Activated CD4-positive, alpha-beta T cell treated with anti-CD3 and anti-CD28 coated beads, Interleukin-2, amount 10 ng/mL, durations not matched to agents 7 days and 5 days (primary cell): ENCODE measurements around the gene ALDH3A2. TPM values are rescaled to one million over a fixed set of nuclear protein-coding genes. Genes with fewer than 3 reads are reported as not detected.
"Not testable (repeated sequence)": the region's sequence is repeated elsewhere in the genome, so short reads cannot be mapped to it uniquely, and the experiment has no call there.

Experiments
- CTCF ChIA-PET: fragments of 350-600 bp; sonication (Branson Sonifier 250); formaldehyde crosslinking; loops from one replicate; lab custom pipeline; 2021; ENCODE audit warnings: antibody characterized with exemption; lab: Charles Lee
- POLR2A ChIA-PET: fragments of 350-600 bp; sonication (Branson Sonifier 250); formaldehyde crosslinking; loops from one replicate; lab custom pipeline; 2021; ENCODE audit warnings: antibody characterized with exemption; lab: Charles Lee
- DNase-seq: peaks from one replicate; pipeline ENCODE4 v3.0.0-alpha.2; 2020
- H3K27ac Mint-ChIP-seq: one replicate; pipeline ENCODE4 v1.8.0; 2021; ENCODE audit warnings: mild to moderate bottlenecking, moderate library complexity, mixed read lengths
- H3K27me3 Mint-ChIP-seq: one replicate; pipeline ENCODE4 v1.8.0; 2021; ENCODE audit warnings: mixed read lengths
- H3K36me3 Mint-ChIP-seq: one replicate; pipeline ENCODE4 v1.8.0; 2021; ENCODE audit warnings: low read depth, mixed read lengths
- H3K4me1 Mint-ChIP-seq: one replicate; pipeline ENCODE4 v1.8.0; 2021; ENCODE audit warnings: mixed read lengths
- H3K4me3 Mint-ChIP-seq: one replicate; pipeline ENCODE4 v1.8.0; 2021; ENCODE audit warnings: mild to moderate bottlenecking, moderate library complexity, mixed read lengths
- H3K9me3 Mint-ChIP-seq: one replicate; pipeline ENCODE4 v1.8.0; 2021; ENCODE audit warnings: mixed read lengths
- total RNA-seq, 2 experiments: library from RNA; stranded (reverse); gene quantifications; one replicate each; pipeline ENCODE4 v1.2.3, GENCODE V29; 2021

Gene ALDH3A2
- total RNA-seq, 2 experiments from 2014 or later = 21.3 to 25.8 TPM

GRCh38 chr17:19654342-19654886, 5.9 kb downstream of the ALDH3A2 start:
- POLR2A ChIA-PET = no interaction called here
- Mint-ChIP-seq H3K27me3 (no peaks in the 10 kb centered on the region), H3K36me3 (peaks cover 15% of the 10 kb centered on the region), H3K27ac (no peak overlapping the region), H3K4me3 (no peak overlapping the region), H3K9me3 (peaks cover 3% of the 10 kb centered on the region), H3K4me1 (peaks cover 11% of the 10 kb centered on the region)
- no peak for DNase-seq
- CTCF ChIA-PET = interaction anchor here (1.0 to 1.6 kb wide), 3 partner anchors 9 to 24 kb away, joined by 3 to 4 read pairs (median 3); no protein-coding TSS in a partner anchor

GRCh38 chr17:19654896-19655295, 6.3 kb downstream of the ALDH3A2 start:
- peaks cover 15% of the 10 kb centered on the region for H3K36me3 Mint-ChIP-seq
- CTCF ChIA-PET = interaction anchor here (1.0 to 2.2 kb wide), 3 partner anchors 10 to 24 kb away, joined by 3 to 7 read pairs (median 4); no protein-coding TSS in a partner anchor
- H3K27me3 Mint-ChIP-seq = no peaks in the 10 kb centered on the region
- no peak overlapping the region for H3K27ac Mint-ChIP-seq
- POLR2A ChIA-PET = no interaction called here
- DNase-seq = no peak
- H3K9me3 Mint-ChIP-seq = peaks cover 3% of the 10 kb centered on the region
- no peak overlapping the region for H3K4me3 Mint-ChIP-seq
- H3K4me1 Mint-ChIP-seq = peaks cover 7% of the 10 kb centered on the region

DNA sequence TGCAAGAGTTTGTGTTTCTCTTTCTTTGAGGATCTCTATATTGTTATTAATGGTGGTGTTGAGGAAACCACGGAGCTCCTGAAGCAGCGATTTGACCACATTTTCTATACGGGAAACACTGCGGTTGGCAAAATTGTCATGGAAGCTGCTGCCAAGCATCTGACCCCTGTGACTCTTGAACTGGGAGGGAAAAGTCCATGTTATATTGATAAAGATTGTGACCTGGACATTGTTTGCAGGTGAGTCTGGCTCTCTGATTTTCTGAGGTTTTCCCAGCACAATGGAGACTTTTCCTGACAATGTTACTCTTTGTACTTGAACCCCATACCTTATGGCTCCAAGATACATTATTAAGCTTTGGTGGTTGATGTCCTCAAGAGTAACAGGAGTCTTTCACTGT, 7.8 kb downstream of the ALDH3A2 start:
- no peaks in the 10 kb centered on the region for H3K27me3 Mint-ChIP-seq
- H3K4me1 Mint-ChIP-seq = peaks cover 2% of the 10 kb centered on the region
- no peak for DNase-seq
- no peak overlapping the region for H3K4me3 Mint-ChIP-seq
- peaks cover 3% of the 10 kb centered on the region for H3K9me3 Mint-ChIP-seq
- ChIA-PET POLR2A (no interaction called here), CTCF (interaction anchor here (1.6 to 2.2 kb wide), 2 partner anchors 13 to 22 kb away, joined by 4 to 7 read pairs; no protein-coding TSS in a partner anchor)
- no peak overlapping the region for H3K27ac Mint-ChIP-seq
- H3K36me3 Mint-ChIP-seq = peaks cover 15% of the 10 kb centered on the region

DNA sequence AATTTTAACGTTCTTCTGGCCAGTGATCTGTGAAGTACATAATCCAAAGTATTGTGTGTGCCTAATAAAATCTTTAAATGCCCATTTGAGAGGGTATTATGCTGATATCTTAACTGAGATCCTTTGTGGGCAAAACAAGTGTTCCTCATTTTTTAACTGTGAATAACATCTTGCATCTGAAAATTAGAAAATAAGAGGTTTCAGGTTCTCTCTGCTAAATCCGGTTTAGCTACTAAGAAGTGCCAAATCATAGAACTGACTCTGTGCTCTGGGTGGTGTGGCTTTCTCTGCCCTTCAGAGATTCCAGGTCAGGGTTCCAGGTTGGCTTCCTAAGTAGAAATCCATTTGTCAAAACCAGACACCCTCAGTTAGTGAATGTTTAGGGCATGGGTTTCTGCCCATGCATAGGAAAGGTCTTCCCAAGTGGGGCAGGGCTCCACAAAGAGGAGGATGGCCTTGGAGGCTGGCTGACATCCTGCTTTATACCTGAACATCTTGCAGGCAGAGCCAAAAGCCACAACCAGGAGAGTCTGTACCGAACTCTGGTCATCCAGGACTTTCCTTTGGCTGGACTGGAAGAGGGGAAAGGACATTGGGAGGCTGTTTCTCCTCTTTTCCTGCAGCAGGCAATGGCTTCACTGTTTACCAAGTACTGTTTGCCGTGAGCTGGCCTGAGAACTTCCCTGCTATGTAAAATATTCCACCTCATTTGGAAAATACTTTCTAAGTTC, 8.5 kb downstream of the ALDH3A2 start:
- Mint-ChIP-seq H3K36me3 (peaks cover 15% of the 10 kb centered on the region), H3K9me3 (peaks cover 3% of the 10 kb centered on the region), H3K4me3 (no peak overlapping the region), H3K27me3 (no peaks in the 10 kb centered on the region), H3K4me1 (peaks cover 2% of the 10 kb centered on the region), H3K27ac (no peak overlapping the region)
- no peak for DNase-seq
- POLR2A ChIA-PET = no interaction called here
- CTCF ChIA-PET = interaction anchor here (2.2 kb wide), 1 partner anchor 13 kb away, joined by 7 read pairs; no protein-coding TSS in a partner anchor

GRCh38 chr17:19659366-19660177, 11.0 kb downstream of the ALDH3A2 start:
- Mint-ChIP-seq H3K4me3 (no peak overlapping the region), H3K36me3 (peaks cover 5% of the 10 kb centered on the region), H3K27ac (no peak overlapping the region), H3K4me1 (peaks cover 2% of the 10 kb centered on the region), H3K9me3 (no peaks in the 10 kb centered on the region), H3K27me3 (no peaks in the 10 kb centered on the region)
- DNase-seq = no peak
- CTCF ChIA-PET = interaction anchor here (1.5 kb wide), 1 partner anchor 11 kb away, joined by 4 read pairs; the partner anchor contains the start of gene ALDH3A2
- POLR2A ChIA-PET = no interaction called here

DNA sequence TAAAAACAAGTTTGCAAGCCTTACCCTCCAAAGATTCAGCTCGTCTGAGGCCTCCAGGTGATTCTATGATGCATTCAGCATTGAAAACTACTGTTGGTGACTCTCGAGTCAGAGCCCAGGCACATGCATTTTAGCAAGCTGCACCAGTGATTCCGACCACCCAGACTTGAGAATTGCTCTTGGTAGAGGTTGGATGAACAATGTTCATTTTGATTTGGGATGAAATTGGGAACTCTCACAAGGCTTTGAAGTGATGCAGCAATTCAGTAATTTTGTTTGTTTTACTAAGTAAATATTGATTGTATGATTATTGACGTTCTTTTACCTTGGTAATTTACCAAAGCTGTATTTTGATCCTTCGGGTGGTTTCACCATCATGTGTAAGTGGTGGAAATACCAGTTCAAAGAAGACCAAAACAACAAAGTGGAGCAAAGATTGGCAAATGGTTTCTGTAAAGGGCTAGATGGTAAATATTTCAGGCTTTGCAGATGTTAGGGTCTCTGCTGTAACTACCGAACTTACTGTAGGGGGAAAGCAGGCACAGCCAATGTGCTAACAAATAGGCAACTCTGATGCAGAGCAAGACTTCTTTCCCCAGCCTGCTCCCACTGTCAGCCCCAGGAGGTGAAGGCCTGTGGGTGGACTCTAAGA, 11.8 kb downstream of the ALDH3A2 start:
- Mint-ChIP-seq H3K4me3 (no peak overlapping the region), H3K4me1 (peaks cover 2% of the 10 kb centered on the region), H3K9me3 (no peaks in the 10 kb centered on the region), H3K36me3 (peaks cover 5% of the 10 kb centered on the region), H3K27me3 (no peaks in the 10 kb centered on the region), H3K27ac (no peak overlapping the region)
- ChIA-PET CTCF (interaction anchor here (1.5 kb wide), 1 partner anchor 12 kb away, joined by 4 read pairs; the partner anchor contains the start of gene ALDH3A2), POLR2A (no interaction called here)
- no peak for DNase-seq

GRCh38 chr17:19661121-19661520, 12.6 kb downstream of the ALDH3A2 start:
- DNase-seq = no peak
- Mint-ChIP-seq H3K4me1 (peaks cover under 1% of the 10 kb centered on the region), H3K36me3 (peaks cover 2% of the 10 kb centered on the region), H3K9me3 (no peaks in the 10 kb centered on the region), H3K4me3 (no peak overlapping the region), H3K27me3 (no peaks in the 10 kb centered on the region), H3K27ac (no peak overlapping the region)
- CTCF ChIA-PET = no interaction called here
- POLR2A ChIA-PET = no interaction called here

DNA sequence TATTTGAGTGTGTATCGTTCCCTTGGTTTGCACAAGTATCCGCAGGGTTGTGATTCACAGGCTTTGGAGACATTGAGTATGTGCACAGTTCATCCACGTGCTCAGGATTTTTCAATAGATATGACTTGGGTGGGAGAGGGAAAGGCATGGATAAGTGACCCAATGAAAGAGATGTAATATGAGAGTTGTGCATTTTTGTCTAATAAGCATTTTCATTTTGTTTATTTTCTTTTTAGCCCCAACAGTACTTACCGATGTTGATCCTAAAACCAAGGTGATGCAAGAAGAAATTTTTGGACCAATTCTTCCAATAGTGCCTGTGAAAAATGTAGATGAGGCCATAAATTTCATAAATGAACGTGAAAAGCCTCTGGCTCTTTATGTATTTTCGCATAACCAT, 14.5 kb downstream of the ALDH3A2 start:
- no peak overlapping the region for H3K4me3 Mint-ChIP-seq
- H3K4me1 Mint-ChIP-seq = no peaks in the 10 kb centered on the region
- no peak for DNase-seq
- peaks cover 1% of the 10 kb centered on the region for H3K36me3 Mint-ChIP-seq
- no peak overlapping the region for H3K27ac Mint-ChIP-seq
- ChIA-PET CTCF (no interaction called here), POLR2A (no interaction called here)
- H3K9me3 Mint-ChIP-seq = no peaks in the 10 kb centered on the region
- no peaks in the 10 kb centered on the region for H3K27me3 Mint-ChIP-seq

DNA sequence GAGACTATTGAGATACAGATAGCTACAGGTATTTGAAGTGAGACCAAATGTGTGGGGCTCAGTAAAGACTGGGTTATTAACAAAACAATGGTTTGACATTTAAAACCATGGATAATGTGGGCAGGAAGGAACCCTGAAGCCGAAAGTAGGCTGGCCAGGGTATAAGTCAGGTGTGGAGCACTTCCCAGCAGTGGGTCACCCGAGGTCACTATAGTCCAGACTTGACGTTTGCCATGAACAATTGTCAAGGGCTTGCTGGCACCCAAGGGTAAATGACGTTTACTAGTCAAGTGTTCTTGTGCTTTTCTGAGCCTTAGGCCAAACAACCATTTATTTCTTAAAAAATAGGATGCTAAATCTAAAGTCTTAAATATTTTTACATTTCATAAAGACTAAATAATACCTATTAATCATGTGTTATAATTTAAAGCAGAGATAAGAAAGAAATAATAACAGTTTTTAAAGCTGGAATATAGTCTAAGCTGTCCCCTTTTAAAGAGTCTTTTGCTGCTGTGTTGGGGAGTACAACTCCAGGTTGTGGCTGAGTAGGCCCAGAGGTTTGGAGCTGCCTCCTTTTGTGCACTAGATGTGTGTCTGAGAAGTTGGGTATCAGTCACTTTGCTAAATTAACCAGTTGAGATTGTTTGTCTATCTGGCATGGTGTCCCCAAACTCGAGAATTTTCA, 15.7 kb downstream of the ALDH3A2 start:
- Mint-ChIP-seq H3K9me3 (no peaks in the 10 kb centered on the region), H3K4me3 (no peak overlapping the region), H3K27ac (no peak overlapping the region), H3K4me1 (no peaks in the 10 kb centered on the region), H3K36me3 (peaks cover 1% of the 10 kb centered on the region), H3K27me3 (no peaks in the 10 kb centered on the region)
- POLR2A ChIA-PET = no interaction called here
- CTCF ChIA-PET = no interaction called here
- DNase-seq = no peak

- Mint-ChIP-seq H3K27ac (no peak overlapping the region), H3K4me3 (no peak overlapping the region), H3K27me3 (no peaks in the 10 kb centered on the region), H3K36me3 (peaks cover 1% of the 10 kb centered on the region), H3K4me1 (no peaks in the 10 kb centered on the region), H3K9me3 (no peaks in the 10 kb centered on the region)
- DNase-seq = no peak
- POLR2A ChIA-PET = no interaction called here
- CTCF ChIA-PET = no interaction called here
Observed at GRCh38 chr17:19664821-19665181, 16.2 kb downstream of the ALDH3A2 start.

- CTCF ChIA-PET = interaction anchor here (2.2 kb wide), 1 partner anchor 14 kb away, joined by 7 read pairs; no protein-coding TSS in a partner anchor
- not testable (repeated sequence) for H3K27ac Mint-ChIP-seq, H3K36me3 Mint-ChIP-seq
Observed at GRCh38 chr17:19669680-19670079, 21.1 kb downstream of the ALDH3A2 start.

GRCh38 chr17:19670908-19671307, 22.4 kb downstream of the ALDH3A2 start:
- ChIA-PET CTCF (interaction anchor here (2.2 kb wide), 1 partner anchor 15 kb away, joined by 7 read pairs; no protein-coding TSS in a partner anchor), POLR2A (no interaction called here)
- H3K36me3 Mint-ChIP-seq = no peaks in the 10 kb centered on the region

More at GRCh38 chr17:19669680-19670079, 21.1 kb downstream of the ALDH3A2 start:
- H3K27me3 Mint-ChIP-seq, H3K4me3 Mint-ChIP-seq, H3K9me3 Mint-ChIP-seq, POLR2A ChIA-PET, DNase-seq, H3K4me1 Mint-ChIP-seq: not testable (repeated sequence)

More at GRCh38 chr17:19670908-19671307, 22.4 kb downstream of the ALDH3A2 start:
- Mint-ChIP-seq H3K4me3 (no peak overlapping the region), H3K27ac (no peak overlapping the region), H3K9me3 (no peaks in the 10 kb centered on the region), H3K27me3 (no peaks in the 10 kb centered on the region), H3K4me1 (no peaks in the 10 kb centered on the region)
- no peak for DNase-seq
